Measurements from ENCODE around the gene CEP350.

DNA sequence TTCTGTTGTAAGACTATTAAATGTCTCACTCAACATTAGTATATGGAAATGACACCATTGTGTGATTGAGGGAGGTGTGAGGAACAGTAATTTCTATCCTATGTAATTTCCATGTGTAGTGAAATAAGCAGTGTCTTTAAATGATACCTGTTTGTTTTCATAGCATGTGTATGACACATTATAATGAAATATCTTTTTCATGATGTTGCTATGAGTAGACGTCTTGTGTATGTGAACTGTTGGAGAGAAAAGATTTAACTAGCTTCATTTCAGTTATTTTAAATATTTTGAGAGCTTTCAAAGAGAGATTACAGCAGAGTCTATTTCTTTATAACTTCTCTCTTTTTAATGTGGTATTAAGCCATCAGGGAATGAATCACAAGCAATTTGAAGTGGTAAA, 128.6 kb downstream of the CEP350 start:
- TF ChIP-seq EZH2 (IDR thresholded peaks at IDR 0.05) (no peak), POLR2AphosphoS5 (IDR thresholded peaks at IDR 0.05; ENCODE audit: borderline replicate concordance, low read depth, low read length) (no peak), FOXP2 (optimal IDR thresholded peaks at IDR 0.05; ENCODE audit: control extremely low read depth, extremely low read length, insufficient read depth) (no peak)
